Mesothelial cell of epicardium (in vitro differentiated cells): ENCODE results near the gene ERICH6. TPM values are rescaled to one million over a fixed set of nuclear protein-coding genes. Genes with fewer than 3 reads are reported as not detected.

ENCODE experiments used
- DNase-seq, 2 experiments: peaks; one replicate each; pipeline ENCODE4 v3.0.0; 2021; ENCODE audit warnings: low spot score in 2 of 2; ENCODE audit not compliant: unreplicated experiment in 2 of 2
- H3K27ac Mint-ChIP-seq: 2 replicates; pipeline ENCODE4 v1.8.0; 2021; ENCODE audit warnings: mixed read lengths
- H3K27me3 Mint-ChIP-seq: 2 replicates; pipeline ENCODE4 v1.8.0; 2021; ENCODE audit warnings: low read depth, mixed read lengths
- H3K36me3 Mint-ChIP-seq: 2 replicates; pipeline ENCODE4 v1.8.0; 2021; ENCODE audit warnings: mixed read lengths
- H3K4me1 Mint-ChIP-seq: 2 replicates; pipeline ENCODE4 v1.8.0; 2021; ENCODE audit warnings: mixed read lengths
- H3K4me3 Mint-ChIP-seq: 2 replicates; pipeline ENCODE4 v1.8.0; 2021; ENCODE audit warnings: mild to moderate bottlenecking, moderate library complexity, mixed read lengths
- H3K9me3 Mint-ChIP-seq: 2 replicates; pipeline ENCODE4 v1.8.0; 2021; ENCODE audit warnings: mixed read lengths
- total RNA-seq: library from RNA; stranded (reverse); gene quantifications from 3 replicates; pipeline ENCODE4 v1.2.1, GENCODE V29; 2021
- TF ChIP-seq, protein P1 (sequence below): fragments of 200-600 bp; sonication (generic); IDR thresholded peaks from one replicate; pipeline ENCODE4 v1.5.0; 2021; ENCODE audit warnings: antibody characterized with exemption; ENCODE audit not compliant: unreplicated experiment

ERICH6 gene
- total RNA-seq, 1 donor from 2014 or later: 0.65 TPM

DNA sequence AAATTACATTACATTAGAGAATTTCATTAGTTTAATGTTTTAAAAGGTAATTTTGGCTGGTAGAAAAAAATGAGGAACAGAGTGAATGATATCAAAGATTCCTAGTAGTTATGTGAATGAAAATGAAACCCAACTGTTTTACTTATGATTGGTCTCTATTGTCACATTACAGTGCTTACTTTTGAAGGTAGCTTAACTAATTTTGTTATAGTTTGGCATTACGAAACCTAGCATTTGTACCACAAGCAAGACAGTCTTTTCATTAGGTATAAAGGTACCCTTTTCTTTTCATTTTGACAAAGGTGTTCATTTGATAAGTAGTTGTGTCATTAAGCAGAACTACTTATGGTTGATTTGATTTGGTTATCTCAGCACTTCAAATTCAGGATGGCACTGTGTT lies 93.7 kb downstream of the ERICH6 start:
- Mint-ChIP-seq H3K27ac (no peak overlapping the region), H3K4me3 (no peak overlapping the region), H3K27me3 (no peaks in the 10 kb centered on the region), H3K36me3 (peaks cover 13% of the 10 kb centered on the region), H3K9me3 (peaks cover 4% of the 10 kb centered on the region), H3K4me1 (peaks cover 26% of the 10 kb centered on the region)
- TF ChIP-seq, protein P1, sequence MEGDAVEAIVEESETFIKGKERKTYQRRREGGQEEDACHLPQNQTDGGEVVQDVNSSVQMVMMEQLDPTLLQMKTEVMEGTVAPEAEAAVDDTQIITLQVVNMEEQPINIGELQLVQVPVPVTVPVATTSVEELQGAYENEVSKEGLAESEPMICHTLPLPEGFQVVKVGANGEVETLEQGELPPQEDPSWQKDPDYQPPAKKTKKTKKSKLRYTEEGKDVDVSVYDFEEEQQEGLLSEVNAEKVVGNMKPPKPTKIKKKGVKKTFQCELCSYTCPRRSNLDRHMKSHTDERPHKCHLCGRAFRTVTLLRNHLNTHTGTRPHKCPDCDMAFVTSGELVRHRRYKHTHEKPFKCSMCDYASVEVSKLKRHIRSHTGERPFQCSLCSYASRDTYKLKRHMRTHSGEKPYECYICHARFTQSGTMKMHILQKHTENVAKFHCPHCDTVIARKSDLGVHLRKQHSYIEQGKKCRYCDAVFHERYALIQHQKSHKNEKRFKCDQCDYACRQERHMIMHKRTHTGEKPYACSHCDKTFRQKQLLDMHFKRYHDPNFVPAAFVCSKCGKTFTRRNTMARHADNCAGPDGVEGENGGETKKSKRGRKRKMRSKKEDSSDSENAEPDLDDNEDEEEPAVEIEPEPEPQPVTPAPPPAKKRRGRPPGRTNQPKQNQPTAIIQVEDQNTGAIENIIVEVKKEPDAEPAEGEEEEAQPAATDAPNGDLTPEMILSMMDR: no peak
- no peak for DNase-seq

Other genes with a start within 250 kb of the ERICH6 start
- 84.1 to 86.5 TPM (median 85.8 TPM) in 3 replicates for gene SERP1, start 157.4 kb downstream of the ERICH6 start, total RNA-seq
- gene EIF2A, start 157.1 kb downstream of the ERICH6 start, total RNA-seq: 56.8 to 60.7 TPM (median 60.6 TPM) in 3 replicates
- 43.6 to 51.0 TPM (median 49.2 TPM) in 3 replicates for gene SELENOT, start 100.6 kb downstream of the ERICH6 start, total RNA-seq
- gene SIAH2, start 59.2 kb upstream of the ERICH6 start, total RNA-seq: 9.5 to 12.6 TPM (median 10.5 TPM) in 3 replicates
- not detected in 3 replicates for gene MINDY4B, start 201.5 kb upstream of the ERICH6 start, total RNA-seq